SK-N-SH (cell line): Measurements from ENCODE around the gene DENND1A. TPM values are rescaled to one million over a fixed set of nuclear protein-coding genes. Genes with fewer than 3 reads are reported as not detected.

Source experiments
- CTCF ChIA-PET: fragments of 300-600, 350-600 bp; formaldehyde crosslinking; extraction: SDS; loops from one replicate; lab custom pipeline; 2021; lab: Yijun Ruan, JAX
- POLR2A ChIA-PET: fragments of 350-600 bp; sonication (Branson Sonifier 250); formaldehyde crosslinking; extraction: SDS; loops from one replicate; lab custom pipeline; 2020; ENCODE audit warnings: antibody characterized with exemption, inconsistent platforms; lab: Yijun Ruan, JAX
- DNase-seq: peaks from one replicate; pipeline ENCODE4 v3.0.0; 2012
- H2AFZ ChIP-seq: fragments of 200-600 bp; sonication (generic); 2 replicates; pipeline ENCODE4 v1.8.1; 2016; ENCODE audit warnings: antibody characterized with exemption, mild to moderate bottlenecking, low read depth
- H3F3A ChIP-seq: fragments of 200-600 bp; sonication (generic); replicated peaks from 2 replicates; pipeline ENCODE3; 2016; ENCODE audit warnings: antibody characterized with exemption, mild to moderate bottlenecking; ENCODE audit not compliant: insufficient read depth
- H3K27ac ChIP-seq, 2 experiments: fragments of 200-500 bp in 1 of 2; fragments of 200-600 bp in 1 of 2; sonication (Bioruptor generic) in 1 of 2; sonication (generic), shearing (Covaris generic) in 1 of 2; 2 replicates each; pipeline versions ENCODE4 v1.5.1 to v1.6.1; 2014 to 2016; ENCODE audit warnings: low read depth in 2 of 2, inconsistent platforms in 1 of 2, low read length in 1 of 2, mild to moderate bottlenecking in 1 of 2, mixed read lengths in 1 of 2
- H3K27me3 ChIP-seq: fragments of 200-600 bp; sonication (generic), shearing (Covaris generic); 2 replicates; pipeline ENCODE4 v1.6.1; 2016; ENCODE audit warnings: mixed run types; ENCODE audit not compliant: insufficient read depth
- H3K36me3 ChIP-seq, 2 experiments: fragments of 200-500 bp in 1 of 2; fragments of 200-600 bp in 1 of 2; sonication (Bioruptor generic) in 1 of 2; sonication (generic) in 1 of 2; replicated peaks in 1 of 2; 2 replicates each; pipeline versions ENCODE3 to v1.5.1; 2014 to 2016; ENCODE audit warnings: low read length in 1 of 2, mild to moderate bottlenecking in 1 of 2; ENCODE audit not compliant: insufficient read depth in 2 of 2, control insufficient read depth in 1 of 2
- H3K4me1 ChIP-seq, 2 experiments: fragments of 200-500 bp in 1 of 2; fragments of 200-600 bp in 1 of 2; sonication (Bioruptor generic) in 1 of 2; sonication (generic), shearing (Covaris generic) in 1 of 2; 2 replicates each; pipeline versions ENCODE4 v1.5.1 to v1.6.1; 2014 to 2016; ENCODE audit warnings: low read depth in 1 of 2, low read length in 1 of 2, mixed run types in 1 of 2; ENCODE audit not compliant: insufficient read depth in 2 of 2, control insufficient read depth in 1 of 2
- H3K4me2 ChIP-seq: fragments of 200-600 bp; sonication (generic), shearing (Covaris generic); 2 replicates; pipeline ENCODE4 v1.6.1; 2017; ENCODE audit warnings: mixed run types
- H3K4me3 ChIP-seq, 2 experiments: fragments of 200-500 bp in 1 of 2; fragments of 200-600 bp in 1 of 2; sonication (Bioruptor generic) in 1 of 2; sonication (generic), shearing (Covaris generic) in 1 of 2; 2 replicates each; pipeline versions ENCODE4 v1.5.1 to v1.8.1; 2014 to 2016; ENCODE audit warnings: low read depth in 2 of 2, inconsistent platforms in 1 of 2, low read length in 1 of 2, mild to moderate bottlenecking in 1 of 2, mixed read lengths in 1 of 2, moderate library complexity in 1 of 2
- H3K79me2 ChIP-seq: fragments of 200-600 bp; sonication (generic); 2 replicates; pipeline ENCODE4 v1.8.1; 2017; ENCODE audit warnings: mild to moderate bottlenecking; ENCODE audit not compliant: insufficient read depth
- H3K9ac ChIP-seq: fragments of 200-600 bp; sonication (generic); 2 replicates; pipeline ENCODE4 v1.6.1; 2017; ENCODE audit warnings: mixed run types
- H3K9me2 ChIP-seq: fragments of 200-600 bp; sonication (generic); 2 replicates; pipeline ENCODE4 v1.6.1; 2017; ENCODE audit warnings: mixed run types
- H3K9me3 ChIP-seq: fragments of 200-600 bp; sonication (generic); 2 replicates; pipeline ENCODE4 v1.6.1; 2017; ENCODE audit warnings: mixed run types, mild to moderate bottlenecking, moderate library complexity
- H4K20me1 ChIP-seq: fragments of 200-600 bp; sonication (generic); 2 replicates; pipeline ENCODE4 v1.6.1; 2017; ENCODE audit warnings: mild to moderate bottlenecking, mixed run types; ENCODE audit not compliant: insufficient read depth
- ELF1 ChIP-seq: IDR thresholded peaks from 2 replicates; pipeline ENCODE4 v1.4.0; 2012
- EZH2phosphoT487 ChIP-seq: fragments of 200-600 bp; sonication (generic); IDR thresholded peaks from 2 replicates; pipeline ENCODE4 v1.6.1; 2017; ENCODE audit warnings: low read depth, mixed run types, mild to moderate bottlenecking, antibody characterized with exemption, moderate library complexity, borderline replicate concordance
- FOSL2 ChIP-seq: IDR thresholded peaks from 2 replicates; pipeline ENCODE4 v1.4.0; 2012; ENCODE audit warnings: low read depth, mild to moderate bottlenecking, moderate library complexity, borderline replicate concordance
- FOXM1 ChIP-seq: IDR thresholded peaks from 2 replicates; pipeline ENCODE4 v1.4.0; 2012; ENCODE audit warnings: low read depth, mild to moderate bottlenecking
- JUND ChIP-seq: IDR thresholded peaks from 2 replicates; pipeline ENCODE4 v1.4.0; 2012
- MEF2A ChIP-seq: IDR thresholded peaks from 2 replicates; pipeline ENCODE4 v1.4.0; 2012; ENCODE audit warnings: low read depth, borderline replicate concordance
- POLR2AphosphoS5 ChIP-seq: IDR thresholded peaks from 2 replicates; pipeline ENCODE4 v1.6.1; 2012; ENCODE audit warnings: low read depth, low read length
- RCOR1 ChIP-seq: fragments of 150-350 bp; IDR thresholded peaks from 2 replicates; pipeline ENCODE4 v1.6.1; 2017; ENCODE audit warnings: antibody characterized with exemption, low read length
- SMC3 ChIP-seq: IDR thresholded peaks from 2 replicates; pipeline ENCODE4 v1.6.1; 2012; ENCODE audit warnings: low read depth, low read length, improper control_type of control experiment
- TAF1 ChIP-seq: IDR thresholded peaks from 2 replicates; pipeline ENCODE4 v1.6.1; 2012; ENCODE audit warnings: low read depth, mild to moderate bottlenecking, low read length, moderate library complexity, borderline replicate concordance
- TCF12 ChIP-seq: IDR thresholded peaks from 2 replicates; pipeline ENCODE4 v1.4.0; 2012
- YY1 ChIP-seq: IDR thresholded peaks from 2 replicates; pipeline ENCODE4 v1.4.0; 2012; ENCODE audit warnings: low read depth, mild to moderate bottlenecking
- WGBS: methylation state at CpG from one replicate; pipeline ENCODE4 v1.1.6; 2017; ENCODE audit warnings: low lambda C conversion rate; 5-methylcytosine and 5-hydroxymethylcytosine counted together
- polyA plus RNA-seq, 3 experiments: library from polyadenylated mRNA; depleted of rRNA; stranded (reverse); fragments of >200 nt; gene quantifications; 2 replicates each; pipeline ENCODE4 v1.2.3, GENCODE V29; 2012
- TF ChIP-seq, protein P1 (sequence below): IDR thresholded peaks from 2 replicates; pipeline ENCODE4 v1.6.1; 2012; ENCODE audit warnings: mild to moderate bottlenecking, low read depth, low read length, moderate library complexity
- TF ChIP-seq, protein P2 (sequence below): IDR thresholded peaks from 2 replicates; pipeline ENCODE4 v1.4.0; 2012; ENCODE audit warnings: low read depth, borderline replicate concordance
- TF ChIP-seq, protein P3 (sequence below): IDR thresholded peaks from 2 replicates; pipeline ENCODE4 v1.4.0; 2012; ENCODE audit warnings: low read depth, borderline replicate concordance

The DENND1A gene
- polyA plus RNA-seq, 1 of the 3 experiments (the other 2 are of a cell fraction) = 25.4 TPM

DNA sequence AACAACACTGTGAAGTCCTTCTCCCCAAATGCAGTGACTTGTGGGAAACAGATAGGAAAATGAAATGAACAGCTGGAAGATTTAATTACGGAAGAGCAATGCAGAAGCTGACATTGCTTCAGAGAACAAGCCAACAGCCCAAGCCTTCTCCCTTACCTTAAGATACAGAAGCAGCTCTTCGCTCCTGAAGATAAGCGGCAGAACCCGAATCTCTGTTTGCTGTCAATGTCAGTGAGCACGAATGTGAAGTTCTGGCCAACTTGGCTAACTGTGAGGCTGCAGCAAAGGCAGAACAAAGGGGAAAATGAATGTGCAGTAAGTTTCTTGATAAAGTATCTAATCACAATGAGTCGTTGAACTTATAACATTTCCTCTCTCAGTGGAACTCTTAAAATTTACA is 172.4 kb downstream of the DENND1A start:
- Histone ChIP-seq H3F3A (no peaks in the 10 kb centered on the region), H3K4me1 (peaks cover 0 to 7% of the 10 kb centered on the region in 2 experiments; a peak in 3 of 4 replicates), H2AFZ (no peak overlapping the region), H4K20me1 (no peaks in the 10 kb centered on the region), H3K27ac (no peak overlapping the region), H3K27me3 (no peaks in the 10 kb centered on the region), H3K4me2 (no peak overlapping the region), H3K9me3 (no peaks in the 10 kb centered on the region), H3K36me3 (no peaks in the 10 kb centered on the region), H3K4me3 (no peak overlapping the region), H3K9me2 (no peaks in the 10 kb centered on the region), H3K9ac (no peak overlapping the region), H3K79me2 (no peaks in the 10 kb centered on the region)
- DNase-seq = no peak
- POLR2A ChIA-PET = no interaction called here
- 86% methylated on average over 6 of the region's 6 CpGs for WGBS
- CTCF ChIA-PET = interaction anchor here (1.1 kb wide), 1 partner anchor 12 kb away, joined by 3 read pairs; no protein-coding TSS in a partner anchor
- TF ChIP-seq TCF12 (no peak), YY1 (no peak), SMC3 (no peak), MEF2A (no peak), TAF1 (no peak), ELF1 (no peak), FOXM1 (no peak), RCOR1 (no peak), JUND (no peak), FOSL2 (no peak), POLR2AphosphoS5 (no peak), EZH2phosphoT487 (no peak)
- TF ChIP-seq, protein P1, sequence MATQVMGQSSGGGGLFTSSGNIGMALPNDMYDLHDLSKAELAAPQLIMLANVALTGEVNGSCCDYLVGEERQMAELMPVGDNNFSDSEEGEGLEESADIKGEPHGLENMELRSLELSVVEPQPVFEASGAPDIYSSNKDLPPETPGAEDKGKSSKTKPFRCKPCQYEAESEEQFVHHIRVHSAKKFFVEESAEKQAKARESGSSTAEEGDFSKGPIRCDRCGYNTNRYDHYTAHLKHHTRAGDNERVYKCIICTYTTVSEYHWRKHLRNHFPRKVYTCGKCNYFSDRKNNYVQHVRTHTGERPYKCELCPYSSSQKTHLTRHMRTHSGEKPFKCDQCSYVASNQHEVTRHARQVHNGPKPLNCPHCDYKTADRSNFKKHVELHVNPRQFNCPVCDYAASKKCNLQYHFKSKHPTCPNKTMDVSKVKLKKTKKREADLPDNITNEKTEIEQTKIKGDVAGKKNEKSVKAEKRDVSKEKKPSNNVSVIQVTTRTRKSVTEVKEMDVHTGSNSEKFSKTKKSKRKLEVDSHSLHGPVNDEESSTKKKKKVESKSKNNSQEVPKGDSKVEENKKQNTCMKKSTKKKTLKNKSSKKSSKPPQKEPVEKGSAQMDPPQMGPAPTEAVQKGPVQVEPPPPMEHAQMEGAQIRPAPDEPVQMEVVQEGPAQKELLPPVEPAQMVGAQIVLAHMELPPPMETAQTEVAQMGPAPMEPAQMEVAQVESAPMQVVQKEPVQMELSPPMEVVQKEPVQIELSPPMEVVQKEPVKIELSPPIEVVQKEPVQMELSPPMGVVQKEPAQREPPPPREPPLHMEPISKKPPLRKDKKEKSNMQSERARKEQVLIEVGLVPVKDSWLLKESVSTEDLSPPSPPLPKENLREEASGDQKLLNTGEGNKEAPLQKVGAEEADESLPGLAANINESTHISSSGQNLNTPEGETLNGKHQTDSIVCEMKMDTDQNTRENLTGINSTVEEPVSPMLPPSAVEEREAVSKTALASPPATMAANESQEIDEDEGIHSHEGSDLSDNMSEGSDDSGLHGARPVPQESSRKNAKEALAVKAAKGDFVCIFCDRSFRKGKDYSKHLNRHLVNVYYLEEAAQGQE = no peak
- TF ChIP-seq, protein P2, sequence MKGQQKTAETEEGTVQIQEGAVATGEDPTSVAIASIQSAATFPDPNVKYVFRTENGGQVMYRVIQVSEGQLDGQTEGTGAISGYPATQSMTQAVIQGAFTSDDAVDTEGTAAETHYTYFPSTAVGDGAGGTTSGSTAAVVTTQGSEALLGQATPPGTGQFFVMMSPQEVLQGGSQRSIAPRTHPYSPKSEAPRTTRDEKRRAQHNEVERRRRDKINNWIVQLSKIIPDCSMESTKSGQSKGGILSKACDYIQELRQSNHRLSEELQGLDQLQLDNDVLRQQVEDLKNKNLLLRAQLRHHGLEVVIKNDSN = no peak
- TF ChIP-seq, protein P3, sequence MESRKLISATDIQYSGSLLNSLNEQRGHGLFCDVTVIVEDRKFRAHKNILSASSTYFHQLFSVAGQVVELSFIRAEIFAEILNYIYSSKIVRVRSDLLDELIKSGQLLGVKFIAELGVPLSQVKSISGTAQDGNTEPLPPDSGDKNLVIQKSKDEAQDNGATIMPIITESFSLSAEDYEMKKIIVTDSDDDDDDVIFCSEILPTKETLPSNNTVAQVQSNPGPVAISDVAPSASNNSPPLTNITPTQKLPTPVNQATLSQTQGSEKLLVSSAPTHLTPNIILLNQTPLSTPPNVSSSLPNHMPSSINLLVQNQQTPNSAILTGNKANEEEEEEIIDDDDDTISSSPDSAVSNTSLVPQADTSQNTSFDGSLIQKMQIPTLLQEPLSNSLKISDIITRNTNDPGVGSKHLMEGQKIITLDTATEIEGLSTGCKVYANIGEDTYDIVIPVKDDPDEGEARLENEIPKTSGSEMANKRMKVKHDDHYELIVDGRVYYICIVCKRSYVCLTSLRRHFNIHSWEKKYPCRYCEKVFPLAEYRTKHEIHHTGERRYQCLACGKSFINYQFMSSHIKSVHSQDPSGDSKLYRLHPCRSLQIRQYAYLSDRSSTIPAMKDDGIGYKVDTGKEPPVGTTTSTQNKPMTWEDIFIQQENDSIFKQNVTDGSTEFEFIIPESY = no peak
